Measurements from ENCODE around the gene ATCAY.

- TF ChIP-seq EP300 (IDR thresholded peaks at IDR 0.05): no peak
- TF ChIP-seq, protein P1, sequence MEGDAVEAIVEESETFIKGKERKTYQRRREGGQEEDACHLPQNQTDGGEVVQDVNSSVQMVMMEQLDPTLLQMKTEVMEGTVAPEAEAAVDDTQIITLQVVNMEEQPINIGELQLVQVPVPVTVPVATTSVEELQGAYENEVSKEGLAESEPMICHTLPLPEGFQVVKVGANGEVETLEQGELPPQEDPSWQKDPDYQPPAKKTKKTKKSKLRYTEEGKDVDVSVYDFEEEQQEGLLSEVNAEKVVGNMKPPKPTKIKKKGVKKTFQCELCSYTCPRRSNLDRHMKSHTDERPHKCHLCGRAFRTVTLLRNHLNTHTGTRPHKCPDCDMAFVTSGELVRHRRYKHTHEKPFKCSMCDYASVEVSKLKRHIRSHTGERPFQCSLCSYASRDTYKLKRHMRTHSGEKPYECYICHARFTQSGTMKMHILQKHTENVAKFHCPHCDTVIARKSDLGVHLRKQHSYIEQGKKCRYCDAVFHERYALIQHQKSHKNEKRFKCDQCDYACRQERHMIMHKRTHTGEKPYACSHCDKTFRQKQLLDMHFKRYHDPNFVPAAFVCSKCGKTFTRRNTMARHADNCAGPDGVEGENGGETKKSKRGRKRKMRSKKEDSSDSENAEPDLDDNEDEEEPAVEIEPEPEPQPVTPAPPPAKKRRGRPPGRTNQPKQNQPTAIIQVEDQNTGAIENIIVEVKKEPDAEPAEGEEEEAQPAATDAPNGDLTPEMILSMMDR (IDR thresholded peaks at IDR 0.05): no peak
- TF ChIP-seq POLR2A (IDR thresholded peaks at IDR 0.05): no peak
- no peak for TF ChIP-seq POLR2AphosphoS5 (IDR thresholded peaks at IDR 0.05)
Measured at GRCh38 chr19:3966051-3967017, 85.8 kb downstream of the ATCAY start.

Data from suprapubic skin (tissue), 4 donors.